CD8-positive, alpha-beta memory T cell (primary cell): Measurements from ENCODE around the gene FOSB. TPM values are rescaled to one million over a fixed set of nuclear protein-coding genes. Genes with fewer than 3 reads are reported as not detected.
"Not testable (repeated sequence)": the region's sequence is repeated elsewhere in the genome, so short reads cannot be mapped to it uniquely, and the experiment has no call there.

Source experiments
- CTCF ChIA-PET: fragments of 350-600 bp; sonication (Branson Sonifier 250); formaldehyde crosslinking; loops from one replicate; lab custom pipeline; 2021; ENCODE audit warnings: antibody characterized with exemption; lab: Charles Lee
- POLR2A ChIA-PET: fragments of 350-600 bp; sonication (Branson Sonifier 250); formaldehyde crosslinking; loops from one replicate; lab custom pipeline; 2021; ENCODE audit warnings: antibody characterized with exemption; lab: Charles Lee
- DNase-seq, 5 donors: peaks; one replicate each; pipeline versions ENCODE4 v3.0.0 to v3.0.0-alpha.2; 2020 to 2022; ENCODE audit warnings: mixed read lengths in 1 of 5
- H3K27ac ChIP-seq: one replicate; pipeline ENCODE4 v1.7.0; 2013; ENCODE audit warnings: low read depth, mild to moderate bottlenecking, low read length, moderate library complexity
- H3K27me3 ChIP-seq: 2 replicates; pipeline ENCODE4 v1.7.0; 2013; ENCODE audit warnings: low read length, mild to moderate bottlenecking; ENCODE audit not compliant: insufficient read depth, poor library complexity, severe bottlenecking
- H3K36me3 ChIP-seq: 2 replicates; pipeline ENCODE4 v1.7.0; 2013; ENCODE audit warnings: mild to moderate bottlenecking, low read length, moderate library complexity; ENCODE audit not compliant: insufficient read depth
- H3K4me1 ChIP-seq: 2 replicates; pipeline ENCODE4 v1.7.0; 2013; ENCODE audit warnings: mild to moderate bottlenecking, low read length, moderate library complexity; ENCODE audit not compliant: insufficient read depth
- H3K4me3 ChIP-seq: 2 replicates; pipeline ENCODE4 v1.7.0; 2013; ENCODE audit warnings: mild to moderate bottlenecking, low read length
- H3K9me3 ChIP-seq: 2 replicates; pipeline ENCODE4 v1.7.0; 2013; ENCODE audit warnings: mild to moderate bottlenecking, low read length
- H3K27ac Mint-ChIP-seq, 8 donors: one replicate each; pipeline ENCODE4 v1.8.0; 2020 to 2021; ENCODE audit warnings: mixed read lengths in 8 of 8, mild to moderate bottlenecking in 6 of 8, inconsistent platforms in 3 of 8, moderate library complexity in 3 of 8
- H3K27me3 Mint-ChIP-seq, 2 donors: one replicate each; pipeline ENCODE4 v1.8.0; 2020 to 2021; ENCODE audit warnings: mixed read lengths in 2 of 2, mild to moderate bottlenecking in 1 of 2, moderate library complexity in 1 of 2
- H3K36me3 Mint-ChIP-seq, 3 donors: one replicate each; pipeline ENCODE4 v1.8.0; 2020 to 2021; ENCODE audit warnings: mixed read lengths in 3 of 3, inconsistent platforms in 1 of 3, mild to moderate bottlenecking in 1 of 3
- H3K4me1 Mint-ChIP-seq, 3 donors: one replicate each; pipeline ENCODE4 v1.8.0; 2020 to 2021; ENCODE audit warnings: mixed read lengths in 3 of 3, inconsistent platforms in 1 of 3, mild to moderate bottlenecking in 1 of 3
- H3K4me3 Mint-ChIP-seq, 7 donors: one replicate each; pipeline ENCODE4 v1.8.0; 2020 to 2021; ENCODE audit warnings: mixed read lengths in 7 of 7, mild to moderate bottlenecking in 6 of 7, moderate library complexity in 4 of 7, inconsistent platforms in 2 of 7
- H3K9me3 Mint-ChIP-seq, 5 donors: one replicate each; pipeline ENCODE4 v1.8.0; 2020 to 2022; ENCODE audit warnings: mixed read lengths in 5 of 5, mild to moderate bottlenecking in 3 of 5, moderate library complexity in 2 of 5, inconsistent platforms in 1 of 5
- polyA plus RNA-seq: library from polyadenylated mRNA; unstranded; fragments of 300-500 nt; fragmentation: Illumina TruSeq; gene quantifications from one replicate; pipeline ENCODE4 v1.2.3, GENCODE V29; 2021
- total RNA-seq, 2 experiments: library from RNA; stranded (reverse); gene quantifications; one replicate each; pipeline ENCODE4 v1.2.3, GENCODE V29; 2021

The FOSB gene
- total and polyA plus RNA-seq, 3 experiments from 2014 or later, result 21.6 to 48.2 (median 22.1) TPM

DNA sequence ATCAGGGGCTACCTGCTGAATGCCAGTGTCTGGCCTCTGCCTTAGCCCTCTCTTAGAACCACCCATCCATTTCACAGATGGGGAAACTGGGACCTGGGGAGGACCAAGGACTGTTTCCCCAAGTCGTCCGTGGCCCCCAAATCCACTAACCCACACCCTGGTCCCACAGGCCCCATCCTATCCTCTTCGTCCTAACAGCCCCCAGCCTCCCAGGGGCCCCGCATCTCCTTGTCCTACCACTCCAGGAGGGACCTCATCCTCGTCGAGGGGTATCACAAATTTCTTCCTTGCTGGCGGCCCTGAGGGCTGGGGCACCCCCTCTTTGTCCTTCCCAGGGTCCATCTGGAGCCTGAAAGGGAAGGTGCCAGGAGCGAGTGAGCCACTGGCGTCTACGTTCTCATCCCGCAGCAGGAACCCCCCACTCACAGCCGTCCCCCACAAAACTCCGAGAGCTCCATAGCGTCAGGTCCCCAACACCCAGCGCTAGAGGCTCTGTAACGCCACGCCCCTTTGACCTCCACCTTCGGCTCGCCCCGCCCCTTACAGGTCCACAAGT lies 44.7 kb upstream of the FOSB start:
- H3K4me1 Mint-ChIP-seq, result peaks cover 37 to 63% (median 41%) of the 10 kb centered on the region in 3 donors
- ChIA-PET CTCF (interaction anchor here (0.6 to 1.0 kb wide), 2 partner anchors 14 to 16 kb away, joined by 3 read pairs; no protein-coding TSS in a partner anchor), POLR2A (interaction anchor here (0.6 kb wide), 1 partner anchor 23 kb away, joined by 3 read pairs; no protein-coding TSS in a partner anchor)
- peak overlapping the region; percentile 63 to 97 (median 92) for H3K27ac Mint-ChIP-seq
- peak overlapping the region; percentile 79 for H3K27ac ChIP-seq
- DNase-seq, result peak in 2 of 5 donors; percentile 71
- H3K27me3 Mint-ChIP-seq, result peaks cover 0 to 2% of the 10 kb centered on the region in 2 donors
- no peaks in the 10 kb centered on the region for H3K27me3 ChIP-seq
- peaks cover 0 to 38% (median 0%) of the 10 kb centered on the region in 3 donors for H3K36me3 Mint-ChIP-seq
- H3K4me3 Mint-ChIP-seq, result peak overlapping the region; percentile 85 to 99 (median 91)
- H3K9me3 Mint-ChIP-seq, result no peaks in the 10 kb centered on the region
- no peaks in the 10 kb centered on the region for H3K9me3 ChIP-seq
- H3K36me3 ChIP-seq, result peaks cover 10% of the 10 kb centered on the region
- peak overlapping the region; percentile 80 for H3K4me3 ChIP-seq
- H3K4me1 ChIP-seq, result peaks cover 24% of the 10 kb centered on the region

- DNase-seq, result peak in 3 of 5 donors; percentile 81 to 88 (median 86)
- peak within 1 kb of the TSS; percentile 80 for H3K4me3 ChIP-seq
- POLR2A ChIA-PET, result interaction anchor here (0.8 to 1.3 kb wide), 3 partner anchors 16 to 218 kb away, joined by 3 to 5 read pairs (median 3); partner anchors contain the start of gene FOSB
- H3K4me3 Mint-ChIP-seq, result peak within 1 kb of the TSS; percentile 85 to 99 (median 91)
- peaks cover 8% of the 10 kb centered on the region for H3K36me3 ChIP-seq
- peaks cover 41 to 65% (median 46%) of the 10 kb centered on the region in 3 donors for H3K4me1 Mint-ChIP-seq
- CTCF ChIA-PET, result interaction anchor here (1.0 to 9.1 kb wide), 4 partner anchors 15 to 62 kb away, joined by 3 to 75 read pairs (median 4); no protein-coding TSS in a partner anchor
- H3K9me3 ChIP-seq, result no peaks in the 10 kb centered on the region
- H3K36me3 Mint-ChIP-seq, result peaks cover 0 to 33% (median 0%) of the 10 kb centered on the region in 3 donors
- no peaks in the 10 kb centered on the region for H3K27me3 ChIP-seq
- H3K4me1 ChIP-seq, result peaks cover 26% of the 10 kb centered on the region
- H3K27ac ChIP-seq, result peak within 1 kb of the TSS; percentile 79
- H3K27me3 Mint-ChIP-seq, result peaks cover 0 to 2% of the 10 kb centered on the region in 2 donors
- no peaks in the 10 kb centered on the region for H3K9me3 Mint-ChIP-seq
- H3K27ac Mint-ChIP-seq, result peak within 1 kb of the TSS; percentile 63 to 97 (median 92)
Measured at GRCh38 chr19:45423589-45424190, 44.1 kb upstream of the FOSB start, which contains the start of gene ERCC1. ERCC1 (minus strand) TSS chr19:45423917; CDS start chr19:45423374, 543 bp downstream.

DNA sequence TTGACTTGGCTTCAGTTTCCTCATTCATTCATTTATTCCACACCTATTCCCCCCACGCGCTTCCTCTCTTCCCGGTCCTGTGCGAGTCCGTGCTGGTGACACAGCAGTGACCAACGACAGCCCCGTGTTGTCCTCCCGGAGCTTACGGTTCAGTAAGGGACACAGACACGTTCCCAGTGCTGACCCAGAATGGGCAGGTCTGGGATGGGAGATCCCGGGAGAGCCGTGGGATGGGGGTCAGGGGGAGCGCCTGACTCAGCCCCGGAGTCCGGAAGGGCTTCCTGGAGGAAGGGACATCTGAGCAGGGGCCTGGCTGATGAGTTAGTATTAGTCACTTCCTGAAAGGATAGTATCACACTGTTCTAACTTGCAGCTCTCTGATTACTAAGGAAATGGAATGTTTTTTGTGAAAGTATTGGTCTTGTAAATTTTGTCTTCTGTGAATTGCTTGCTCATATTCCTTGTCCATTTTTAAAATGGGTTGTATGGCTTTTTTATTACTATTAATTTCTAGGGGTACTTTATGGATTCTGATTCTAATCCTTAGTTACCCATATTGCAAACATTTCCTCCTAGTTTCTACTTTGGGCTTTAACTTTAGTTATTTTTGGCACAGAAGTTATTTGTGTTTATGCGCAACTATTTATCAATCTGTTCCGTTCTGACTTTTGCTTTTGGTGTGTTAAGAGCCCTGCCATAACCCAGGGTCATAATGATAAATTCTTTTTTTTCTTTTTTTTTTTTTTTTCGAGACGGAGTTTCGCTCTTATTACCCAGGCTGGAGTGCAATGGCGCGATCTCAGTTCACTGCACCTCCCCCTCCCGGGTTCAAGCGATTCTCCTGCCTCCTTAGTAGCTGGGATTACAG lies 43.4 kb upstream of the FOSB start:
- POLR2A ChIA-PET, result interaction anchor here (0.8 to 1.3 kb wide), 3 partner anchors 15 to 217 kb away, joined by 3 to 5 read pairs (median 3); partner anchors contain the start of gene FOSB
- DNase-seq, result peak in 2 of 5 donors; percentile 28 to 31

DNA sequence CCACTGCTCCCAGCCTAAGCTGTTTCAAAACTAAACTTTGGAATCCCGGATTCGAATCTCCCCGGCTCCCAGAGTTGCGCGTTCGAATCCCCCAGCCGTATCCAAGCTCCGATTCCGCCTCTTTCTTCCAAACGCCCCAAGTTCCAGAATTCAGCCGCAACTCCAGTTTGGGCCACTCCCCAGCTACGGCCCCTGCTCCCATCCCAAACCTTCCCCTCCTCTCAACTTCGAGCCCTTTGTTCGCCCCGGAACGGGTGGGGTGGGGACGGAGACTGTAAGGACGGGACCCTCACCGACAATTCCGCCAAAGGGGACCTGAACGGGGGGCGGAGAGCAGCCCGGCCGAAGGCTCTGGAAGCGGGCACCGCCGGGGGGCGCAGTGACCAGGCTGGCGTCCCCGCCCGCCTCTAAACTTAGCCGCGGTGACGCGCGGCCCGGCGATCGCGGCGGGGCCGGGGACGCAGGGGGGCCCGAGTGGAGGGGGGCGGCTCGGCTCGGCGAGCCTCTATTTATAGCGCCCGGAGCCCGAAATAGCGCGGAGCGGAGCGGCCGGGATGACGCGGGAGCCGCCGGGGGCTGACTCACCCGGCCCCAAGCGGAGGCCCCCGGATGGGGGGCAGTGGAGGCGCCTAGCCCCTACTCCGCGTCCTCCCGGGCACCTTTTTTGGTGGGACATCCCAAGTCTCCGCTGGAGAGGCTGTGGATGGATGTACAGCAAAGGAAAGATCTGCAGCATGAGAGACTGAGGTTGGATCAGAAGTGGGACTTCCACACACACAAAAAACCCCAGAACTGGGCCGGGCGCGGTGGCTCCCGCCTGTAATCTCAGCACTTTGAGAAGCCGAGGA lies 39.2 kb upstream of the FOSB start:
- POLR2A ChIA-PET, result interaction anchor here (0.5 to 0.8 kb wide), 3 partner anchors 50 to 187 kb away, joined by 4 to 5 read pairs (median 4); no protein-coding TSS in a partner anchor
- peaks cover 12% of the 10 kb centered on the region for H3K4me1 ChIP-seq
- Mint-ChIP-seq H3K4me1 (peaks cover 21 to 32% (median 22%) of the 10 kb centered on the region in 3 donors), H3K36me3 (peaks cover 0 to 3% (median 0%) of the 10 kb centered on the region in 3 donors), H3K27me3 (peaks cover 0 to 2% of the 10 kb centered on the region in 2 donors), H3K9me3 (no peaks in the 10 kb centered on the region), H3K27ac (peak overlapping the region in 5 of 8 donors; percentile 15 to 56 (median 54)), H3K4me3 (peak overlapping the region; percentile 67 to 83 (median 80))
- no peaks in the 10 kb centered on the region for H3K36me3 ChIP-seq
- no peaks in the 10 kb centered on the region for H3K9me3 ChIP-seq
- DNase-seq, result peak in 2 of 5 donors; percentile 20 to 56
- H3K4me3 ChIP-seq, result peak overlapping the region; percentile 47
- H3K27ac ChIP-seq, result peak overlapping the region; percentile 48
- H3K27me3 ChIP-seq, result no peaks in the 10 kb centered on the region
- CTCF ChIA-PET, result interaction anchor here (0.7 to 9.1 kb wide), 12 partner anchors 11 to 453 kb away, joined by 3 to 75 read pairs (median 4); partner anchors contain the start of gene QPCTL

More for the DNA sequence above, 43.4 kb upstream of the FOSB start:
- H3K27ac Mint-ChIP-seq, result peak overlapping the region; percentile 63 to 97 (median 92)
- H3K27ac ChIP-seq, result peak overlapping the region; percentile 79
- H3K27me3 ChIP-seq, result no peaks in the 10 kb centered on the region
- peak overlapping the region; percentile 80 for H3K4me3 ChIP-seq
- H3K9me3 Mint-ChIP-seq, result no peaks in the 10 kb centered on the region
- H3K4me1 ChIP-seq, result peaks cover 21% of the 10 kb centered on the region
- peaks cover 0 to 2% of the 10 kb centered on the region in 2 donors for H3K27me3 Mint-ChIP-seq
- H3K36me3 ChIP-seq, result peaks cover 5% of the 10 kb centered on the region
- CTCF ChIA-PET, result interaction anchor here (0.7 to 9.1 kb wide), 4 partner anchors 15 to 305 kb away, joined by 3 to 75 read pairs (median 4); no protein-coding TSS in a partner anchor
- no peaks in the 10 kb centered on the region for H3K9me3 ChIP-seq
- peak overlapping the region; percentile 85 to 99 (median 91) for H3K4me3 Mint-ChIP-seq
- H3K36me3 Mint-ChIP-seq, result peaks cover 0 to 27% (median 0%) of the 10 kb centered on the region in 3 donors
- H3K4me1 Mint-ChIP-seq, result peaks cover 38 to 61% (median 43%) of the 10 kb centered on the region in 3 donors

DNA sequence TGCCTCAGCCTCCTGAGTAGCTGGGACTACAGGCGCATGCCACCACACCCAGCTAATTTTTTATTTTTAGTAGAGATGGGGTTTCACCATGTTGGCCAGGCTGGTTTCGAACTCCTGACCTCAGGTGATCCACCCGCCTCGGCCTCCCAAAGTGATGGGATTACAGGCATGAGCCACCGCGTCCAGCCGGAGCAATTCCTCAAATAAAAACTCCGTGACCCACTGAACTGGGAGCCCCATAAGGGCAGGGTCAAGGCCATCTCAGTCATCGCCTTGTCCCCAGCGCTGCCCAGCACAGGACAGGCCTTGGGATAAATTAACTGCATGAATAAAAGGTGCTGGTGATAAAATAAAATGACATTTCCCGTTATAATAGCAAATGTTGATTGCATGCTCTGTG lies 37.9 kb upstream of the FOSB start:
- H3K9me3 ChIP-seq, DNase-seq, H3K27me3 Mint-ChIP-seq, H3K4me1 ChIP-seq, POLR2A ChIA-PET, H3K27ac ChIP-seq, H3K27me3 ChIP-seq, H3K36me3 ChIP-seq, H3K36me3 Mint-ChIP-seq, H3K9me3 Mint-ChIP-seq, H3K4me3 ChIP-seq: not testable (repeated sequence)
- H3K27ac Mint-ChIP-seq, result peak overlapping the region in 1 of 8 donors; percentile 43
- H3K4me1 Mint-ChIP-seq, result peaks cover 10 to 20% (median 11%) of the 10 kb centered on the region in 3 donors
- CTCF ChIA-PET, result interaction anchor here (1.2 to 9.1 kb wide), 3 partner anchors 10 to 56 kb away, joined by 8 to 75 read pairs (median 12); no protein-coding TSS in a partner anchor
- H3K4me3 Mint-ChIP-seq, result peak overlapping the region in 2 of 7 donors; percentile 18 to 37

DNA sequence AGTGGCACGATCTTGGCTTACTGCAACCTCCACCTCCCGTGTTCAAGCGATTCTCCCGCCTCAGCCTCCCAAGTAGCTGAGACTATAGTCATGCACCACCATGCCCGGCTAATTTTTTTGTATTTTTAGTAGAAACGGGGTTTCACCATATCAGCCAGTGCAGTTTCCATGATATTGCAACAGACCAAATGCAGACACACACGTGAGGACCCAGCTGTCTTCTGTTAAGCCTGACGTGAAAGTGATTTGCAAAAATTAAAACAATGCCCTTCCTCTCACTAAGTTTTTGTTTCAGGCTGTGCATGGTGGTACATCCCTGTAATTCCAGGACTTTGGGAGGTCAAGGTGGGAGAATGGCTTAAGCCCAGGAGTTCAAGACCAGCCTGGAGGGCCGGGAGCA lies 36.8 kb upstream of the FOSB start:
- H3K4me3 ChIP-seq, H3K9me3 ChIP-seq, DNase-seq, H3K36me3 ChIP-seq, H3K27ac ChIP-seq, H3K4me1 ChIP-seq, H3K9me3 Mint-ChIP-seq, H3K27ac Mint-ChIP-seq, H3K27me3 Mint-ChIP-seq, H3K27me3 ChIP-seq, POLR2A ChIA-PET, H3K4me3 Mint-ChIP-seq, H3K36me3 Mint-ChIP-seq: not testable (repeated sequence)
- CTCF ChIA-PET, result interaction anchor here (1.5 to 9.1 kb wide), 3 partner anchors 9 to 55 kb away, joined by 8 to 75 read pairs (median 12); no protein-coding TSS in a partner anchor
- H3K4me1 Mint-ChIP-seq, result peaks cover 7 to 17% (median 11%) of the 10 kb centered on the region in 3 donors
